IMR-90 (cell line): ENCODE data around the gene MAP10. TPM values are rescaled to one million over a fixed set of nuclear protein-coding genes. Genes with fewer than 3 reads are reported as not detected.

ENCODE experiments used
- USF2 ChIP-seq: fragments of 150-350 bp; IDR thresholded peaks from 2 replicates; pipeline ENCODE4 v1.6.1; 2017; ENCODE audit warnings: mild to moderate bottlenecking, antibody characterized with exemption, low read length, low read depth
- microRNA-seq, 2 experiments: library from miRNA; stranded (forward) in 1 of 2; unstranded in 1 of 2; fragments of 10-50 nt in 1 of 2; fragments of <30 nt in 1 of 2; gene quantifications in 1 of 2; microRNA quantifications in 1 of 2; one replicate each; pipeline versions ENCODE3 to v1.1.0; 2013 to 2020; ENCODE audit not compliant: insufficient read depth in 1 of 2, insufficient read length in 1 of 2, unreplicated experiment in 1 of 2
- polyA plus RNA-seq, 3 experiments: library from polyadenylated mRNA; depleted of rRNA; stranded (reverse); fragments of >200 nt; gene quantifications; 2 replicates each; pipeline ENCODE4 v1.2.3, GENCODE V29; 2012; ENCODE audit warnings: low replicate concordance in 1 of 3
- small RNA-seq, 5 experiments: library from RNA; depleted of rRNA; stranded (forward); fragments of <200 nt; gene quantifications; one replicate each; pipeline ENCODE3, GENCODE V24; 2012
- total RNA-seq: library from RNA; depleted of rRNA; stranded (reverse); fragments of >200 nt; gene quantifications from 2 replicates; pipeline ENCODE4 v1.2.3, GENCODE V29; 2012; rRNA removed

The MAP10 gene
- total and polyA plus RNA-seq, 2 of the 4 experiments (the other 2 are of a cell fraction): 1.0 to 1.1 TPM

- no peak for TF ChIP-seq USF2
Measured at GRCh38 chr1:232856541-232856940, 51.3 kb downstream of the MAP10 start (continued).

Small RNA genes within 50 kb of the gene (microRNA-seq; reads per million reads assigned to microRNA genes)
- not detected for gene RNU1-74P (ENCODE audit: insufficient read depth, insufficient read length)

Small RNA genes within 50 kb of the gene (small RNA-seq; reads per million reads assigned to genes)
- 0 to 3.6 (median 0.25) reads per million in 5 experiments for gene RNU1-74P

Other genes with a start within 250 kb of the MAP10 start
- gene SIPA1L2, start 175.3 kb upstream of the MAP10 start, total RNA-seq: 11.9 and 13.4 TPM in 2 replicates
- gene SIPA1L2, start 175.3 kb upstream of the MAP10 start, polyA plus RNA-seq (2012; rRNA removed): 6.2 and 7.1 TPM in 2 replicates
- gene NTPCR, start 145.2 kb downstream of the MAP10 start, total RNA-seq: 13.3 and 16.4 TPM in 2 replicates
- 16.0 and 16.5 TPM in 2 replicates for gene NTPCR, start 145.2 kb downstream of the MAP10 start, polyA plus RNA-seq (2012; rRNA removed)